ENCODE measurements around the gene NHSL1.

NHSL1 gene

DNA sequence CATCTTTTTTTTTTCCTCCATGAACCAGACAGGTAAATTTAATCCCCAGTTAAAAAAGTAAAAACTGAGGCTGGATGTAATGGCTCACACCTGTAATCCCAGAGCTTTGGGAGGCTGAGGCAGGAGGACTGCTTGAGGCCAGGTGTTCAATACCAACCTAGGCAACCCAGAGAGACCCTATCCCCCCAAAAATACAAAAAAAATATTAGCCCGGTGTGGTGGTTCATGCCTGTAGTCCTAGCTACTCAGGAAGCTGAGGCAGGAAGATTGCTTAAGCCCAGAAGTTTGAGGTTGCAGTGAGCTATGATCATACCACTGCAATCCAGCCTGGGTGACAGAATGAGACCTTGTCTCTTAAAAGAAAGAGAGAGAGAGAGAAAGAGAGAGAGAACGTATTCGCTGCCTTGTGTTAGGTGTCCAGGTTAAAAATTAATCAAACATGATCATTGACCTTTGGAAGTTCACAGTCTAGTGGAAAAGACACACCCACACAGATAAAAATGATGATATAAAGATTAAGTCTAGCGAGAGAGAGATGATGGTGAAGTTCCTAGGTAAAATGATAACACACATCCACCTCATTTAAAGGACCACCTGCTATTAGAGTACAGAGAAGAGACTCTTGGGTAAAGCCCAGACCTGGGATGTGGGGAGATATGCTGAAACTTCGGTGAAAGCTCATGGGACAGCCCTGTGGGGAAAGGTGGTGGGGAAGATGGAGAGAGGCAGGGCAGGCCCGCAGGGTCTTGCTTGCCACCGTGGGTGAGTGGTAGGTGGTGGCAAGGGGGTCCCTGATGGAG lies 4.8 kb upstream of the NHSL1 start:
- TF ChIP-seq POLR2AphosphoS5 (IDR thresholded peaks at IDR 0.05; ENCODE audit: low read depth, low read length) (no peak), FOXP2 (optimal IDR thresholded peaks at IDR 0.05; ENCODE audit: borderline replicate concordance, extremely low read depth, extremely low read length, insufficient read depth) (no peak), SIN3A (IDR thresholded peaks at IDR 0.05; ENCODE audit: borderline replicate concordance, insufficient read depth, low read length) (no peak), REST (IDR thresholded peaks at IDR 0.05; ENCODE audit: insufficient read depth in 1 of 2, low read depth in 2 of 2, low read length in 2 of 2) (no peak), TAF1 (IDR thresholded peaks at IDR 0.05; ENCODE audit: borderline replicate concordance, insufficient read depth, low read length) (no peak)

GRCh38 chr6:138502546-138502945 lies 3.3 kb upstream of the NHSL1 start:
- TF ChIP-seq TAF1 (IDR thresholded peaks at IDR 0.05; ENCODE audit: borderline replicate concordance, insufficient read depth, low read length) (no peak), SIN3A (IDR thresholded peaks at IDR 0.05; ENCODE audit: borderline replicate concordance, insufficient read depth, low read length) (no peak), POLR2AphosphoS5 (IDR thresholded peaks at IDR 0.05; ENCODE audit: low read depth, low read length) (no peak), FOXP2 (optimal IDR thresholded peaks at IDR 0.05; ENCODE audit: borderline replicate concordance, extremely low read depth, extremely low read length, insufficient read depth) (no peak), REST (IDR thresholded peaks at IDR 0.05; ENCODE audit: insufficient read depth in 1 of 2, low read depth in 2 of 2, low read length in 2 of 2) (no peak)

- no peak for TF ChIP-seq FOXP2 (optimal IDR thresholded peaks at IDR 0.05; ENCODE audit: borderline replicate concordance, extremely low read depth, extremely low read length, insufficient read depth)
- TF ChIP-seq TAF1 (IDR thresholded peaks at IDR 0.05; ENCODE audit: borderline replicate concordance, insufficient read depth, low read length), result no peak
- no peak for TF ChIP-seq SIN3A (IDR thresholded peaks at IDR 0.05; ENCODE audit: borderline replicate concordance, insufficient read depth, low read length)
- no peak for TF ChIP-seq REST (IDR thresholded peaks at IDR 0.05; ENCODE audit: insufficient read depth in 1 of 2, low read depth in 2 of 2, low read length in 2 of 2)
- no peak for TF ChIP-seq POLR2AphosphoS5 (IDR thresholded peaks at IDR 0.05; ENCODE audit: low read depth, low read length)
These were observed 1.7 kb upstream of the NHSL1 start for GRCh38 chr6:138500867-138501446.

DNA sequence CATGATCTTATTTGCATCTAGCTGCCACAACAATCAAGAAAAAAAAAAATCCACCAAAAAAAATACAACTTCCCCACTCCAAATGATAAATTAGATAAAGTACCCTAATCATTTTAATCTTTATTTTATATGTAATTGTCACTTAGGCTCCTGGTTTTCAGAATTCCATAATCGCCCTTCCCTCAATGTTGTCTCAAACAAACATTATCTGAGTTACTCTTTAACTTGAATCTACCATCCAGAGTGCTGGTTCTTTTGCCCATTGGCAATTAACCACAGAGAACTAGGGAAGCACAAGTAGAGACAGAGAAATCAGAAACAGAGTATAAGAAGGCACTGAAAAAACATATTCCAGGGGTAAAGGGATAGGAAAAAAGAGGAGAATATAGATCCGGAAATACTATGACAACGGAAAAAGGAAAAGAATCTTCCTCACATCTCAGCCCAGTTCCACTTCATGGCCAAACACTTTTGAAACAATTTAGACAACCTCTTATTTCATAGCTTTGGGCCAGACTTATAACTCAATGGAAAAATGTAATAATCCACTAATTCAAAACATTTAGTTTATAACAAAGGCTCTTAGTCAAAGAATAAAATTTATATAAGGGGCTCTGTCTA lies 861 bp upstream of the NHSL1 start:
- TF ChIP-seq FOXP2 (optimal IDR thresholded peaks at IDR 0.05; ENCODE audit: borderline replicate concordance, extremely low read depth, extremely low read length, insufficient read depth), result no peak
- TF ChIP-seq SIN3A (IDR thresholded peaks at IDR 0.05; ENCODE audit: borderline replicate concordance, insufficient read depth, low read length), result no peak
- TF ChIP-seq TAF1 (IDR thresholded peaks at IDR 0.05; ENCODE audit: borderline replicate concordance, insufficient read depth, low read length), result no peak
- no peak for TF ChIP-seq POLR2AphosphoS5 (IDR thresholded peaks at IDR 0.05; ENCODE audit: low read depth, low read length)
- TF ChIP-seq REST (IDR thresholded peaks at IDR 0.05; ENCODE audit: insufficient read depth in 1 of 2, low read depth in 2 of 2, low read length in 2 of 2), result no peak
